ENCODE measurements around the gene TEX9. TPM values are rescaled to one million over a fixed set of nuclear protein-coding genes. Genes with fewer than 3 reads are reported as not detected.

Gene TEX9
- total RNA-seq, 2 donors from 2014 or later = 2.4 to 3.8 TPM

DNA sequence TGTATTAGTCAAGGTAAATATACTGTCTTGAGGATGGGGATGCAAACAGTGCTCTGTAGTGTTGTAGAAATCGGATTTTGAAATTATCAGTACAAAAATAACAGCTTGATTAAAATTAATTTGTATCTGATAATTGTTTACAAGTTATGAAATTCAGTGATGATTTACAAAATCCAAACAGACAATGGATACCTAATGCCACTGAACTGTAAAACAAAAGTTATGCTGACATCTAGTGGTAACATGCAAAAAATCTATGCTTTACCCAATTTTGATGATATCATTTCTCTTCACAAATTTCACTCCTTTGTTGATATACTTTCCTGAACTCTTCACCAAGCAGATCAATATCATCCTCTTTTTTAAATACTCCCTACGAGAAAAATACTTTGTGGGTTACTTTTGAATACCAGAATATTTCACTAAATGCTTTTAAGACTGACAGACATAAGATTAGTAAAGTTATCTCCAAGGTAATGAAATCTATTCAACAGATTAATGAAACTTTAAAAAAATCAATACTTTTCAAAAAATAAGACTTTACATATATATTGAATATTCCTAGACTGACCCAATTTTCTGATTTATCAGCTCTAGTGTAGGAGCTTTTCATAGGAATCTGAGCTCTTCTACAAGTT is 63.7 kb downstream of the TEX9 start:
- intact Hi-C loops (cut with DNase I) = no loop called here
- no peak for DNase-seq (ENCODE audit: low spot score)

DNA sequence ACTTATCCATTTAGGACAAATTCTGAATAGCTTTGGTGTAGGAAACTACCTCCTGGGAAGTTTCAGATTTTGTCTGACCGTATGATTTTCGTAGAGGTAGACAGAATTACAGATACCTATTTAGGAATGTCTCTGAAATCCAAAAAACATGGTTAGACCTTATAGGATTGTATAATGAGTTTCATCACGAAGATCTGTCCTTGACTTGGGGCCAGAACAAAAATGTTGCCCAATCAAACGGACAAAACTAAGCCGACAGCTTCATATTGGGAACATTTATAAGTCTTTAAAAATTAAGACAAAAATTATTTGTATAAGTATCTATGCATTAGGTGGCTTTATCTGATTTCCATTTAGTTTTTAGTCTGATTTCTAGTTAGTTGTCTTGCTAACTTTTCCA is 67.1 kb downstream of the TEX9 start:
- intact Hi-C loops (cut with DNase I) = no loop called here
- DNase-seq (ENCODE audit: low spot score) = no peak

DNA sequence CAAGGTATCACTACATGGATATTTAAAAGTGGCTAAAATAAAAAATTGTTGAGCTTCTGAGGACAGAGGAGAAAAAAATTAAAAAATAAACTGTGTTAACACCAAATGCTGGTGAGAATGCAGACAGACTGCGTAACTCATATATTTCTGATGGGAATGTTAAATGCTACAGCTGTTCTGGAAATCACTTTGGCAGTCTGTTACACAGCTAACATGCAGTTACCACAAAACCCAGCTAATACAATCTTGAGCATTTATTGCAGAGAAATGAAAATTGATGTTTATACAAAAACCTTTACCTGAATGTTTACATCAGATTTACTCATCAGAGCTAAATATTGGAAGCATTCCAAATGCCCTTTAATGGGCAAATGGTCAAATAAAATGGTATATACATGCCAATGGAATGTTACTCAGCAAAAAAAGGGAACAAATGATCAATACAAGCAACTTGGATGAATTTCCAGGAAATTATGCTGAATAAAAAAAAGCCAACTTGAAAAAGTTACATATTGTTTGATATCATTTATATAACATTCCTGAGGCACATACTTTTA is 75.1 kb downstream of the TEX9 start:
- intact Hi-C loops (cut with DNase I) = no loop called here
- DNase-seq (ENCODE audit: low spot score) = no peak

DNA sequence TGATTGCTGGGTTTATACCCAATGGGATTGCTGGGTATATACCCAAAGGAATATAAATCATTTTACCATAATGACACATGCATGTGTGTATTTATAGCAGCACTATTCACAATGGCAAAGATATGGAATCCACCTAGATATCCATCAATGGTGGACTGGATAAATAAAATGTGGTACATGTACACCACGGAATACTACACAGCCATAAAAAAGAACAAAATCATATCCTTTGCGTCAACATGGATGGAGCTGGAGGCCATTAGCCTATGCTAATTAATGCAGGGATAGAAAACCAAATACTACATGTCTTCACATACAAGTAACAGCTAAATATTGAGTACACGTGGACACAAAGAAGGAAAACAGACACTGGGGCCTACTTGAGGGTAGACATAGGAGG is 77.1 kb downstream of the TEX9 start:
- no peak for DNase-seq (ENCODE audit: low spot score)
- intact Hi-C loops (cut with DNase I) = no loop called here

DNA sequence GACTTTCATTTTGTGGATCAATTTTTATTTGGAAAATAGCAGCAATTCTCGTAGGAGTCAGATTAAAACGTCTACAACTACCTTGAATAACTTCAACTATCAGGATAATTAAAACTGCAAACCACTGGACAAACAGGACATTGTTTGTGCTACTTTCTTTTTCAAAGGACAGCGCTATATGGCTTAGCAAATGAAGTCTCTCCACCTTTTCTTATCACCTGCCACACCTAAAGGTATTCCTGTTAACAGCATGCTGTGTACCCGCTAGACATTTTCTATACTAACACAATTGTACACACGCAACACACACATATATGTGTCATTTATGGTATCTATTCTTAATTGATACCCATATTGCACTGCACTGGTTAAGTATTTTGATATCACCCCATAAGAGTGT is 80.5 kb downstream of the TEX9 start:
- intact Hi-C loops (cut with DNase I) = no loop called here
- DNase-seq (ENCODE audit: low spot score) = no peak

DNA sequence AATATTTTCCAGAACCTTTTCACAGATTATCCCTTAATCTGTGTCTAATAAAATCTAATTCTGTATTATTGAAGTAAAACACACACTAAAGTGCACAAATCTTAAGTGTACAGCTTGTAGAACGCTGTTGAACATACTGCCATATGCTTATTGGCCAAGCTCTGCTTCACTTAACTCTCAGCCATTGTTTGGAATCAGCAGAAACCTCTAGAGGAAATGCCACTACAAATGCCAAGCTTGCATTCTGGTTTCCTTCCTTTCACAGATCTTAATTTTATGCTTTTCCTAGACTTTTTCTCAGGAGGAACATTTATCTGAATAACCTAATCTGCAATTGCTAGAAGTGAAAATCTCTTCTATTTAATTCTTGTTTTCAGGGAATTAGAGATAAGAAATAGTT is 89.6 kb downstream of the TEX9 start:
- intact Hi-C loops (cut with DNase I) = no loop called here

DNA sequence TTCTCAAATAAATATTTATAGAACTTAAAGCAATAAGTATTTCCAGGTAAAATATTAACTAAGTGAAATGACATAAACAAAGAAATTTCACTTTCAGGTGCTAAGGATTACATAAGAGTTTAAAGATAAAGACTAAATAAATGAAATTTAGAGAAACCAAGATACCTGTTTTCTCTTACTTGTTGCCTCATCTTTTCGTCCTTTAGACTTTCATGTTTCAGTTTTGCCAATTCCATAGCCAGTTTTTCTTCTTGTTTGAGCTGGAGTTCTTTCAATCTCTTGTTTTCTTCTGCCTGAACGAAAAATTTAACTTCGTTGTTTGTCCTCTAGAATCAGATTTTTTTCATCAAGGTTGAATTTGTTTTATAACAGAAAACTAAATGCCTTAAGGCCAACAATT is 91.0 kb downstream of the TEX9 start:
- no peak for DNase-seq (ENCODE audit: low spot score)
- intact Hi-C loops (cut with DNase I) = no loop called here

More for the DNA sequence above, 89.6 kb downstream of the TEX9 start:
- DNase-seq (ENCODE audit: low spot score) = no peak

DNA sequence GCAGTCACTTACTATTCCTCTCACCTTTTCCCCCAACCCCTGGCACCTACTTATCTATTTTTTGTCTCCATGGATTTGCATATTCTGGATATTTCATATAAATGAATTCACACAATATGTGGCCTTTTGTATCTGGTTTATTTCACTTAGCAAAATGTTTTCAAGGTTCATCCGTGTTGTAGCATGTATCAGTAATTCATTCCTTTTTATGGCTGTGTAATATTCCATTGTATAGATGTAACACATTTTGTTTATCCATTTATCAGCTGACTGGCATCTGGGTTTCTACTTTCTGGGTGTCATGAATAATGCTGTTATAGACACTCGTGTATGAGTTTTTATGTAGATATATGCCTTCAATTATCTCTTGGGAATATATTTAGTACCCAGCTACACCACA is 93.9 kb downstream of the TEX9 start:
- intact Hi-C loops (cut with DNase I) = no loop called here
- DNase-seq (ENCODE audit: low spot score) = no peak

DNA sequence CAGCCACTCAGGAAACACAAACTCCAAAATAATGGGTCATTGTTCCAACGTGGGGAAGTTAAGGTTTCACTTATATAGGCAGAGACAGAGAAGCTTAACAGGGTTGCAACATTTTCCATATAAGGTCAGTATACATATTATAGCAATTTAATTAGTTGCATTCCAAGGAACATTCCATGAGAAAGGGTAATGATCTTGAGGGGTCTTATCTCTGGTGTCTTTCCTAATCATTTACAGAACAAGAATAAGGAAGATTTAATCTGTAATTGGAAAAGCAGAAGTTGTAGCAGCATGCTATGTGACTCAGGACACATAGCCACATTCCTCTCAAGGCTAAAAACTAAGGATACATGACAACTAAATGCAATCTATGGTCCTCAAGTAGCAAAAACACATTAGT is 94.8 kb downstream of the TEX9 start:
- intact Hi-C loops (cut with DNase I) = no loop called here
- DNase-seq (ENCODE audit: low spot score) = no peak

DNA sequence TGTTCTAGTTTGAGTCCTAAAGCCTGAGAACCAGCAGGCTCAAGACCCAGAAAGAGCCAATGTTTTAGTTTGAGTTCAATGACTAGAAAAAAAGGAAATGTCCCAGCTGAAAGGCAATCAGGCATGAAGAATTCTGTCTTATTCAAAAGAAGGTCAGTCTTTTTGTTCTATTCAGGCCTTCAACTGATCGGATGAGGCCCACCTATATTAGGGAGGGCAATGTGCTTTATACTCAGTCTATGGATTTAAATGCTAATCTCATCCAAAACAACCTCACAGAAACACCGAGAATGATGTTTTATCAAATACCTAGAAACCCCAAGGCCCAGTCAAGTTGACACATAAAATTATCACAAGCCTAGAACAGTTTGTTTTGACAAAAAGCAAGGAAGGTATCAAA is 95.7 kb downstream of the TEX9 start:
- no peak for DNase-seq (ENCODE audit: low spot score)
- intact Hi-C loops (cut with DNase I) = no loop called here

DNA sequence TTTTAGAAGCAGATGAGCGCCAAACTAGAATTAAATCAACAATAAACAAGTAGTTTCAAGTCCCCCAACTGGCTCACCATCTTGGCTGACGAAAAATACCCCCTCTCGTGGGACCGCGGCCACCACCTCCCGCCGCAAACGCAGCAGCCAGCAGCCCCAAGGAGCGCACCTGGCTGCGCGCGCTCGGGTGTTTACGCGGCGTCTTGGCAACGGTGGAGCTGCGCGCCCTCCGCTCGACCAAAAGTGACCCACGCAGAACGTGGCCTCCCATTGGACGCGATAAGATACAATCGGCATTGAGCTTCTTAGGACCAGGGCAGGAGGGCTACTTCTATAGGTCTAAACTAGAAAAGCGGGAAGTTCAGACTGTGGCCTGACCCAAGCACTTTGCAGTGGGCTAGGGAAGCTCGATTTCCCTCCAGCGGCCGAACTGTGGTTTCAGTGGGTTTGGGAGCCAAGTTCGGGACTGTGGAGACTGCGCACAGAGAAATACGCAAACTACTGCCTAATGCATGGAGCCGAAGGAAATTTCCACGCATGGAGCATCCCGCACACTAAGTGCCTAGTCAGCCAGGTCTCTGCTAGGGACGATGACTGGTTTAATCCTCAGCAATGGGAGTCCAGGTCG is 99.8 kb downstream of the TEX9 start, which contains the start of gene MNS1:
Gene MNS1 (minus strand): TSS at position 245 of the 628 bp plus-strand sequence. CDS start 165 bp downstream, at position 80.
- DNase-seq (ENCODE audit: low spot score) = peak; percentile 96
- intact Hi-C loops (cut with DNase I) = no loop called here

DNA sequence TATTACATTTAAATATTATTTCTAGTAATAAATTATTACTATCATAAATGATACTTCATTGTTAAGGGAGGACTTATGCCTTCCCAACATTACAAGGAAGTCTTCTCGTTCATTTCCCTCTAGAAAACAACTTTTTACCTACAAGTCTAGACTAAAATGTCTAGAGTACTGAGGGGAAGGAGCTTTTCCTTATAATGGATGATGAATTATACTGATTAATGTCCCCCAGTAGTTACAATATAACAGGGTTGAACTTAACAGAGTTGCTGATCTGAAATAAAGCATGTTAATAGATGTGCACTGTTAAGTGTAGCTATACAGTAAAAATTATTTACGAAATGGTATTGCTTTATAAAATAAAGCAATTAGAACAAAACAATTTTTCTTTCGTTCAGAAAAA is 102.4 kb downstream of the TEX9 start:
- intact Hi-C loops (cut with DNase I) = no loop called here

DNA sequence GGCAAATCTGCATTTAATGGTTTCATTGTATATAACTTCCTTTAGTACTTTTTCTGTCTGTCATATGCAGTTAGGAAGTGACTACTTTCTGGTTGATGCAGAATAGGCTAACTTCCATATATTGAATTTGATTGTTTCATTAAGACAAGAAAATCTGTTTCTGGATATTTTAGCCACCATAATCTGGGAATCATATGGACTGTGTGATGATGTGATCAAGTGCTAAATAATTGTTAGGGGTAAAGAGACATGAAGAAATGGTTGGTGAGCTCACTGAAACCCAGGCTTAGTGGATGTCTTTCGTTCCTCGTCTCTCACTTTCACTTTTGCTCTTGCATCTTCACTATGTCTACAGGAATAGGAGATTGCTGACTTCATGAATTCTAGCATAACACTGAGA is 103.2 kb downstream of the TEX9 start:
- intact Hi-C loops (cut with DNase I) = no loop called here
- no peak for DNase-seq (ENCODE audit: low spot score)

More for the DNA sequence above, 102.4 kb downstream of the TEX9 start:
- no peak for DNase-seq (ENCODE audit: low spot score)

DNA sequence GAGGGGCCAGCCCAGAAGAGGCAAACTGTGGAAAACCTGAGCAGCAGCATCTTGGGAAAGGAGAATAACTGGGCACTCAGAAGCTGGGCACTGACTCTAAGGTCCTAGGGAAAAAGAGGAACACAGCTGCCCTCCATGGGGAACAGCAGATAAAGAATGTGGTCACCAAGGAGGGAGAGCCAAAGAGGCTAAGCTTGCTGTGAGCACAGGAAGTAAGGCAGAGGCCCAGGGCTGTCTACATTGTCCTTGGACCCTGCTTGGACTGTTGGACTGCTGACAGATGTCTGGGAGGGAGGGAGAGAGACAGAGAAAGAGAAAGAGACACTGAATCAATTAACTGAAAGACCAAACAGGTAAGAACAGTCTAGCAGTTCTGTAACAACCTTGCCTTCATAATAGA is 104.3 kb downstream of the TEX9 start:
- intact Hi-C loops (cut with DNase I) = no loop called here
- no peak for DNase-seq (ENCODE audit: low spot score)

DNA sequence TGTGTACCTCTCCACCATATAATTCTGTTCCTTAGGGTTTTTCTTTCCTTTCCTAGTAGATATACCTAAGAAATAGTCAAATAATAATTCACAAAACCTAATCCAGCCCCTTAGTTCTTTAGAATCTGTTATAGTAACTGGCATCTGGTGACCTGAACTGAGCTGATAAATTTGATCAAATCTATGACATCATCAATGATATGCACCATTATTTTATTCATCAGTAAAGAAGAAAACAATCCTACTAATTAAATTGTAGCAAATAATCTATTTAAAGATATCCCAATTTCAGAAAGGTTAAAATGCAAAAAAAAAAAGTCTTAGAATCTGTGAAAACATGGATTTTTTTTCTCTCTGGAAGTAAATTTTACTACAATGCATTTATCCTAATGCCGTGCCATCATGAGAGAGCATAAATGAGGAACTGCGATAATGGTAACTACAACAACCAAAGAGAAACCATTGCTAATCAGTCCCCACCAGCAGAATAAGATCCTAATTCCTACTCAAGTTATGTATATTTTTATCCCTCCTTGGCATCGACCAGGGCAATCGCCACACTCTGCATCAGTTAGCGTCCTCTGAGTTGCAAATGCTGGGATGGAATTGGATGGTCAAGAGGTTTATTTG is 106.3 kb downstream of the TEX9 start:
- intact Hi-C loops (cut with DNase I) = no loop called here
- DNase-seq (ENCODE audit: low spot score) = no peak

DNA sequence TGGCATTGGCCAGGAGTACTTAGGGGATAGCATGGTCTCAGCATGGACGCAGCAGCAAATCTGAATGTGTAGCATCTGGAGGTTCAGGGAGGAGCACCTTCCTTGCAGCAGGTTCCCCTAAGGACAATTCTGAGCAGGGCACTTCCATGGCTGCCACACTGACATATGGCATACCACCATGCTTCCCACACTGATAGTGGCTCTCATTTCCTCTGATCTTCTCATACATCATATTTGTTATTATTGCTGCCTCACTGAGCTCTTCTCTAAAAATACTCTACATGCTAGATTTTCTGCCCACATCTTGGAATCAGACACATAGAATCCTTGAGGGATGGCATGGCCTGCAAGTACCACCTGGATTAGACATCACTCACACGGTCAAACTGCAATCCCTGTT is 107.1 kb downstream of the TEX9 start:
- DNase-seq (ENCODE audit: low spot score) = no peak
- intact Hi-C loops (cut with DNase I) = no loop called here

DNA sequence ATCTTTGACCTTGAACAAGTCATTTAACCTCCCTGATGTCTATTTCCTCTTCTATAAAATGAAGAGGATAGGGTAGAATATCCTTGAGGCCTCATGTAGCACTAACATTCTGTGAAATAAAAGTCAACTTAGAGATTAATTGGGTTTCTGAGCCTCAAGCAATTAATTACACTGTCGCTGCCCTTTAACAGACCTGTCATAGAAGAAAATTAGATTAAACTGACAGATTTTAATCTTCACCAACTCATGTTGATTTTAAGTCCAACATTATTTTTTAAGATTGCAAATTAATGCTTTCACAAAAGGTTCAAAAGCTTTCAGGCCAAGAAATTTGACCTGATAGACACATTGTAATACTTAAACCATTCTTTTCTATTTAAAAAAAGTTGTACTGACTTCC is 107.8 kb downstream of the TEX9 start:
- intact Hi-C loops (cut with DNase I) = no loop called here
- DNase-seq (ENCODE audit: low spot score) = no peak

DNA sequence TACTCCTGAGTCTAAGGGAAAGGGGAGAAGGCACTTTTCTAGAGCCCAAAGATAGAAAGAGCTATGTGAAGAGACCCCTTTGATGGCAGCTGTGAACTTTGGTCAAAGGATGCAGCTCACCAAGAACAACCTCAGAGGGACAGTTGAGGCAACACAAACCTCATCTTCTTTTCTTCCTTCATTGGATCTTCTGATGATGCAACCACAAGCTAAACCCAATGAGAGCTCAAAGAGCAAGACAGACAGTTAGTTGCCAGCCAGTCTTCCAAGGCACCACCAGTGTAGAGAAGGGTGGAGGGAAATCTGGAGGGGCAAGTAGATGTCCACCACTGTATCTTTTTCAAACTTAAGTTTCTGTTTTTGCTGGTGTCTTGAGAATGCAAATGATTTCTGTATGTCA is 110.1 kb downstream of the TEX9 start:
- no peak for DNase-seq (ENCODE audit: low spot score)
- intact Hi-C loops (cut with DNase I) = no loop called here

Measured in posterior vena cava (tissue), 2 donors.